ENCODE data around the gene CD200.

The CD200 gene

DNA sequence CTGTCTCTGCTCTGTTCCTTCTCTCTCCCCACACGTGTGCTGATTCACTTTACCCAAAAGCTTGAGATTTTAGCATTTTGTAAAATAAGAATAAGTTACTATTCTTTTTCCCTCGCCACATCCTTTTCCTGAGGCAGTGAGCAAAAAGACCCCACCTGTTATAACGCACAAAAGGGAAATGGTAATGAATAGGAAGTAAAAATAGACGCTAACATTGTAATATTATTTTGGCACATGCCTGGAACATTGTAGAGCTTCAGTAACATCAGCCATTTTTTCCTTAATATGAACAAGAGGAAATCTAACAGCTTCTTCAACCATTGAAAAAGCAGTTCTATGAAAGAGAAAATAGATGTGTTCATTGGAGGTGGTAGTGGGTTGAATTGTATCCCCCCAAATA, 40.5 kb downstream of the CD200 start:
- H3K27me3 ChIP-seq (replicated peaks; ENCODE audit: control insufficient read depth, insufficient read depth, low read length): no peaks in the 10 kb centered on the region

GRCh38 chr3:112373924-112374323, 41.0 kb downstream of the CD200 start:
- TF ChIP-seq, protein P1, sequence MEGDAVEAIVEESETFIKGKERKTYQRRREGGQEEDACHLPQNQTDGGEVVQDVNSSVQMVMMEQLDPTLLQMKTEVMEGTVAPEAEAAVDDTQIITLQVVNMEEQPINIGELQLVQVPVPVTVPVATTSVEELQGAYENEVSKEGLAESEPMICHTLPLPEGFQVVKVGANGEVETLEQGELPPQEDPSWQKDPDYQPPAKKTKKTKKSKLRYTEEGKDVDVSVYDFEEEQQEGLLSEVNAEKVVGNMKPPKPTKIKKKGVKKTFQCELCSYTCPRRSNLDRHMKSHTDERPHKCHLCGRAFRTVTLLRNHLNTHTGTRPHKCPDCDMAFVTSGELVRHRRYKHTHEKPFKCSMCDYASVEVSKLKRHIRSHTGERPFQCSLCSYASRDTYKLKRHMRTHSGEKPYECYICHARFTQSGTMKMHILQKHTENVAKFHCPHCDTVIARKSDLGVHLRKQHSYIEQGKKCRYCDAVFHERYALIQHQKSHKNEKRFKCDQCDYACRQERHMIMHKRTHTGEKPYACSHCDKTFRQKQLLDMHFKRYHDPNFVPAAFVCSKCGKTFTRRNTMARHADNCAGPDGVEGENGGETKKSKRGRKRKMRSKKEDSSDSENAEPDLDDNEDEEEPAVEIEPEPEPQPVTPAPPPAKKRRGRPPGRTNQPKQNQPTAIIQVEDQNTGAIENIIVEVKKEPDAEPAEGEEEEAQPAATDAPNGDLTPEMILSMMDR (IDR thresholded peaks at IDR 0.05; ENCODE audit: insufficient read depth, low read length, poor library complexity, severe bottlenecking): no peak
- no peak for DNase-seq (ENCODE audit: extremely low read depth, insufficient read length)

More for the DNA sequence above, 40.5 kb downstream of the CD200 start:
- TF ChIP-seq, protein P1 (IDR thresholded peaks at IDR 0.05; ENCODE audit: insufficient read depth, low read length, poor library complexity, severe bottlenecking): no peak
- H3K36me3 ChIP-seq (ENCODE audit: control insufficient read depth, insufficient read depth, low read length): no peaks in the 10 kb centered on the region
- DNase-seq (ENCODE audit: extremely low read depth, insufficient read length): no peak
- no peak overlapping the region for H3K4me3 ChIP-seq (replicated peaks; ENCODE audit: low read depth, low read length)

GRCh38 chr3:112374333-112374734, 41.4 kb downstream of the CD200 start:
- Histone ChIP-seq H3K4me3 (replicated peaks; ENCODE audit: low read depth, low read length) (no peak overlapping the region), H3K27me3 (replicated peaks; ENCODE audit: control insufficient read depth, insufficient read depth, low read length) (no peaks in the 10 kb centered on the region), H3K36me3 (ENCODE audit: control insufficient read depth, insufficient read depth, low read length) (no peaks in the 10 kb centered on the region)
- TF ChIP-seq, protein P1 (IDR thresholded peaks at IDR 0.05; ENCODE audit: insufficient read depth, low read length, poor library complexity, severe bottlenecking): no peak
- DNase-seq (ENCODE audit: extremely low read depth, insufficient read length): no peak

More at GRCh38 chr3:112373924-112374323, 41.0 kb downstream of the CD200 start:
- Histone ChIP-seq H3K36me3 (ENCODE audit: control insufficient read depth, insufficient read depth, low read length) (no peaks in the 10 kb centered on the region), H3K27me3 (replicated peaks; ENCODE audit: control insufficient read depth, insufficient read depth, low read length) (no peaks in the 10 kb centered on the region), H3K4me3 (replicated peaks; ENCODE audit: low read depth, low read length) (no peak overlapping the region)

- H3K4me3 ChIP-seq (replicated peaks; ENCODE audit: low read depth, low read length): no peak overlapping the region
- no peak for DNase-seq (ENCODE audit: extremely low read depth, insufficient read length)
- TF ChIP-seq, protein P1 (IDR thresholded peaks at IDR 0.05; ENCODE audit: insufficient read depth, low read length, poor library complexity, severe bottlenecking): no peak
- H3K36me3 ChIP-seq (ENCODE audit: control insufficient read depth, insufficient read depth, low read length): no peaks in the 10 kb centered on the region
- H3K27me3 ChIP-seq (replicated peaks; ENCODE audit: control insufficient read depth, insufficient read depth, low read length): no peaks in the 10 kb centered on the region
Measured at GRCh38 chr3:112375117-112375516, 42.2 kb downstream of the CD200 start.

- no peak overlapping the region for H3K4me3 ChIP-seq (replicated peaks; ENCODE audit: low read depth, low read length)
- no peaks in the 10 kb centered on the region for H3K27me3 ChIP-seq (replicated peaks; ENCODE audit: control insufficient read depth, insufficient read depth, low read length)
- no peaks in the 10 kb centered on the region for H3K36me3 ChIP-seq (ENCODE audit: control insufficient read depth, insufficient read depth, low read length)
- TF ChIP-seq, protein P1 (IDR thresholded peaks at IDR 0.05; ENCODE audit: insufficient read depth, low read length, poor library complexity, severe bottlenecking): no peak
- no peak for DNase-seq (ENCODE audit: extremely low read depth, insufficient read length)
Measured at GRCh38 chr3:112376241-112376911, 43.4 kb downstream of the CD200 start.

All from GM06990 (cell line).